Neural cell (in vitro differentiated cells): ENCODE measurements around the gene CFAP68. TPM values are rescaled to one million over a fixed set of nuclear protein-coding genes. Genes with fewer than 3 reads are reported as not detected.
A peak's percentile ranks its signal among the peaks of the same experiment; 100 is the strongest.

Experiments
- H2AFZ ChIP-seq: fragments of 200-600, 300-800 bp; sonication (generic), shearing (Covaris generic); 2 replicates; pipeline ENCODE4 v1.6.0; 2014; ENCODE audit warnings: low read depth, mild to moderate bottlenecking, antibody characterized with exemption, low read length, moderate library complexity
- H3F3A ChIP-seq: fragments of 200-600 bp; shearing (Covaris generic); 2 replicates; pipeline ENCODE4 v1.6.1; 2016; ENCODE audit warnings: mild to moderate bottlenecking, moderate library complexity, mixed read lengths, antibody characterized with exemption, low read length; ENCODE audit not compliant: insufficient read depth, poor library complexity, severe bottlenecking
- H3K27ac ChIP-seq: fragments of 200-600, 300-800 bp; sonication (generic), shearing (Covaris generic); 2 replicates; pipeline ENCODE4 v1.5.1; 2014; ENCODE audit warnings: mild to moderate bottlenecking, low read length, moderate library complexity
- H3K27me3 ChIP-seq: fragments of 300-800, 200-600 bp; sonication (generic), shearing (Covaris generic); 2 replicates; pipeline ENCODE4 v1.6.0; 2014; ENCODE audit warnings: mild to moderate bottlenecking, low read depth, low read length, moderate library complexity; ENCODE audit not compliant: insufficient read depth
- H3K36me3 ChIP-seq: fragments of 300-800, 200-600 bp; sonication (generic), shearing (Covaris generic); 2 replicates; pipeline ENCODE4 v1.5.1; 2014; ENCODE audit warnings: mild to moderate bottlenecking, antibody characterized with exemption, low read length, moderate library complexity; ENCODE audit not compliant: insufficient read depth
- H3K4me2 ChIP-seq: fragments of 300-800, 200-600 bp; sonication (generic), shearing (Covaris generic); 2 replicates; pipeline ENCODE4 v1.6.0; 2014; ENCODE audit warnings: mild to moderate bottlenecking, low read length
- H3K4me3 ChIP-seq: fragments of 300-800, 200-600 bp; sonication (generic), shearing (Covaris generic); 2 replicates; pipeline ENCODE4 v1.5.1; 2014; ENCODE audit warnings: mild to moderate bottlenecking, low read length, moderate library complexity
- H3K79me2 ChIP-seq: fragments of 200-600 bp; shearing (Covaris generic); replicated peaks from 2 replicates; pipeline ENCODE4 v1.6.0; 2014; ENCODE audit warnings: mild to moderate bottlenecking, low read length, moderate library complexity; ENCODE audit not compliant: insufficient read depth
- H3K9ac ChIP-seq: fragments of 300-800, 200-600 bp; sonication (generic), shearing (Covaris generic); 2 replicates; pipeline ENCODE4 v1.6.1; 2016; ENCODE audit warnings: mild to moderate bottlenecking, low read length, mixed read lengths
- H3K9me2 ChIP-seq: fragments of 200-600 bp; shearing (Covaris generic); 2 replicates; pipeline ENCODE4 v1.6.1; 2016; ENCODE audit warnings: mild to moderate bottlenecking, low read length, mixed read lengths; ENCODE audit not compliant: insufficient read depth
- H3K9me3 ChIP-seq: fragments of 200-600, 300-800 bp; sonication (generic), shearing (Covaris generic); 2 replicates; pipeline ENCODE4 v1.6.1; 2016; ENCODE audit warnings: mild to moderate bottlenecking, mixed run types, low read length, moderate library complexity, mixed read lengths
- H4K20me1 ChIP-seq: fragments of 200-600 bp; shearing (Covaris generic); 2 replicates; pipeline ENCODE4 v1.6.1; 2016; ENCODE audit warnings: mild to moderate bottlenecking, mixed run types; ENCODE audit not compliant: insufficient read depth
- EP300 ChIP-seq: fragments of 450-650 bp; conservative IDR thresholded peaks from 2 replicates; pipeline ENCODE4 v1.6.1; 2014; ENCODE audit warnings: antibody characterized with exemption, mild to moderate bottlenecking, moderate library complexity; ENCODE audit not compliant: poor library complexity, severe bottlenecking
- EZH2 ChIP-seq: fragments of 200-600, 300-800 bp; shearing (Covaris generic), sonication (generic); IDR thresholded peaks from 2 replicates; pipeline ENCODE4 v1.6.1; 2014; ENCODE audit warnings: antibody characterized with exemption, low read length, borderline replicate concordance, mild to moderate bottlenecking; ENCODE audit not compliant: insufficient read depth, poor library complexity, severe bottlenecking
- MXI1 ChIP-seq: fragments of 450-650 bp; conservative IDR thresholded peaks from 2 replicates; pipeline ENCODE4 v1.6.1; 2014; ENCODE audit warnings: antibody characterized with exemption, mild to moderate bottlenecking; ENCODE audit not compliant: poor library complexity, severe bottlenecking
- POLR2AphosphoS5 ChIP-seq: IDR thresholded peaks from 2 replicates; pipeline ENCODE4 v1.6.1; 2012
- RAD21 ChIP-seq: fragments of 450-650 bp; conservative IDR thresholded peaks from 2 replicates; pipeline ENCODE4 v1.6.1; 2014; ENCODE audit warnings: antibody characterized with exemption, mild to moderate bottlenecking, moderate library complexity
- SMC3 ChIP-seq: fragments of 450-650 bp; conservative IDR thresholded peaks from 2 replicates; pipeline ENCODE4 v1.6.1; 2014; ENCODE audit warnings: antibody characterized with exemption, mild to moderate bottlenecking, moderate library complexity; ENCODE audit not compliant: poor library complexity
- TAF1 ChIP-seq: IDR thresholded peaks from 2 replicates; pipeline ENCODE4 v1.6.1; 2012; ENCODE audit warnings: low read depth
- polyA plus RNA-seq: library from polyadenylated mRNA; depleted of rRNA; stranded (reverse); fragments of >200 nt; gene quantifications from 2 replicates; pipeline ENCODE4 v1.2.3, GENCODE V29; 2014
- TF ChIP-seq, protein P1 (sequence below): IDR thresholded peaks from 2 replicates; pipeline ENCODE4 v1.6.1; 2012; ENCODE audit warnings: borderline replicate concordance
- TF ChIP-seq, protein P2 (sequence below): fragments of 450-650 bp; IDR thresholded peaks from 2 replicates; pipeline ENCODE4 v1.5.1; 2014; ENCODE audit warnings: antibody characterized with exemption, mild to moderate bottlenecking, moderate library complexity; ENCODE audit not compliant: poor library complexity, severe bottlenecking

Gene CFAP68
- polyA plus RNA-seq, 1 donor from 2014 or later = 28.1 TPM

DNA sequence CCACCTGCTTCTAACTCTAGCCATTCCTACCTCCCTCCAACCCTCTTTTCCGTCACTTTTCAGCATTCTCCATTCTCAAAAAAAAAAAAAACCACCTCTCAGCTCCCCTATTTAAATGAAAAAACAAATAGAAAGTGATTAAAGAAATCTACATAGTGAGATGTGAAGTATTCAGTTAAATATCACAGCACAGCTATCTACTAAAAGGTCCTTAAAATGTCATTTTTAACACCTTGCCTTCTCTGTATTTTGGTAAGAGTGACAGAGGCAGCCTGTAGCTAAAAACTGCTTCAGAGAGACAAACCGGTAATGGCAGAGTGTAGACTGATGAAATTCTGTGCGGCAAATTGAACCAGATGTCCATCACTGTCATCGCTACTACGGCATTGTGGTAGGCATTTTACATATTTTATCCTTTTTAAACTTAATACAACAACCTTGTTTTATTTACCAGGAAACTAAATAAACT lies 7.6 kb upstream of the CFAP68 start:
- Histone ChIP-seq H3K4me3 (peak overlapping the region; percentile 77), H3F3A (peaks cover 3% of the 10 kb centered on the region), H3K9me2 (no peaks in the 10 kb centered on the region), H3K27ac (peak overlapping the region; percentile 80), H3K9me3 (no peaks in the 10 kb centered on the region), H3K79me2 (peaks cover 16% of the 10 kb centered on the region), H3K36me3 (no peaks in the 10 kb centered on the region), H4K20me1 (no peaks in the 10 kb centered on the region), H3K4me2 (peak overlapping the region; percentile 53), H3K9ac (peak overlapping the region; percentile 81), H2AFZ (peak overlapping the region; percentile 71), H3K27me3 (no peaks in the 10 kb centered on the region)
- TF ChIP-seq RAD21 (no peak), EZH2 (no peak), SMC3 (no peak)

DNA sequence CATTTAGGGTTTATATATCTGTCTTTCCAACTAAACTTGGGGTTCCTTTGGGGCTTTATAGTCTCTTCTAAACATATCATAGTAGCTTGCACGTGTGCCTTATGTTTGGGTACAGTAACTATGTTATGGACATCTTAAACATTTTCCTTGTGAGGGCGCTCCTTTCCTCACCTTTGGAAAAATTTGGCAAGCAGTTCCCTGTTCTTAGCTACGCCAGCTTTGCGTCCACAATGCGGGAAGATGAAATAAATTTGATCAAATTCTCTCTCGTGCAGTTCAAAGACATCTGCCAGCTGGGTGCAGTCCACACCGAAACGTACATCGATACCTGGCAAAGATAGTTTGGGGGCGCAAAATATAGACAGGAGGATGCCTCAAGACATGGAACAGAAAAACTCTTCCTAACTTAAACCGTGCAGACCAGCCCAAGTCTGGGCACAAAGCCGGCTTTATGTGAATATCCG lies 924 bp upstream of the CFAP68 start:
- Histone ChIP-seq H3K4me2 (peak overlapping the region; percentile 93), H3K36me3 (no peaks in the 10 kb centered on the region), H2AFZ (peak overlapping the region; percentile 78), H4K20me1 (no peaks in the 10 kb centered on the region), H3K4me3 (peak overlapping the region; percentile 88), H3K9me2 (no peaks in the 10 kb centered on the region), H3K27ac (peak overlapping the region; percentile 97), H3K9ac (peak overlapping the region; percentile 91), H3K9me3 (no peaks in the 10 kb centered on the region), H3K79me2 (no peaks in the 10 kb centered on the region), H3K27me3 (no peaks in the 10 kb centered on the region), H3F3A (peaks cover 6% of the 10 kb centered on the region)
- TF ChIP-seq, protein P1, sequence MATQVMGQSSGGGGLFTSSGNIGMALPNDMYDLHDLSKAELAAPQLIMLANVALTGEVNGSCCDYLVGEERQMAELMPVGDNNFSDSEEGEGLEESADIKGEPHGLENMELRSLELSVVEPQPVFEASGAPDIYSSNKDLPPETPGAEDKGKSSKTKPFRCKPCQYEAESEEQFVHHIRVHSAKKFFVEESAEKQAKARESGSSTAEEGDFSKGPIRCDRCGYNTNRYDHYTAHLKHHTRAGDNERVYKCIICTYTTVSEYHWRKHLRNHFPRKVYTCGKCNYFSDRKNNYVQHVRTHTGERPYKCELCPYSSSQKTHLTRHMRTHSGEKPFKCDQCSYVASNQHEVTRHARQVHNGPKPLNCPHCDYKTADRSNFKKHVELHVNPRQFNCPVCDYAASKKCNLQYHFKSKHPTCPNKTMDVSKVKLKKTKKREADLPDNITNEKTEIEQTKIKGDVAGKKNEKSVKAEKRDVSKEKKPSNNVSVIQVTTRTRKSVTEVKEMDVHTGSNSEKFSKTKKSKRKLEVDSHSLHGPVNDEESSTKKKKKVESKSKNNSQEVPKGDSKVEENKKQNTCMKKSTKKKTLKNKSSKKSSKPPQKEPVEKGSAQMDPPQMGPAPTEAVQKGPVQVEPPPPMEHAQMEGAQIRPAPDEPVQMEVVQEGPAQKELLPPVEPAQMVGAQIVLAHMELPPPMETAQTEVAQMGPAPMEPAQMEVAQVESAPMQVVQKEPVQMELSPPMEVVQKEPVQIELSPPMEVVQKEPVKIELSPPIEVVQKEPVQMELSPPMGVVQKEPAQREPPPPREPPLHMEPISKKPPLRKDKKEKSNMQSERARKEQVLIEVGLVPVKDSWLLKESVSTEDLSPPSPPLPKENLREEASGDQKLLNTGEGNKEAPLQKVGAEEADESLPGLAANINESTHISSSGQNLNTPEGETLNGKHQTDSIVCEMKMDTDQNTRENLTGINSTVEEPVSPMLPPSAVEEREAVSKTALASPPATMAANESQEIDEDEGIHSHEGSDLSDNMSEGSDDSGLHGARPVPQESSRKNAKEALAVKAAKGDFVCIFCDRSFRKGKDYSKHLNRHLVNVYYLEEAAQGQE = no peak
- TF ChIP-seq EP300 (no peak), RAD21 (no peak), EZH2 (no peak), POLR2AphosphoS5 (no peak), MXI1 (no peak)
- TF ChIP-seq, protein P2, sequence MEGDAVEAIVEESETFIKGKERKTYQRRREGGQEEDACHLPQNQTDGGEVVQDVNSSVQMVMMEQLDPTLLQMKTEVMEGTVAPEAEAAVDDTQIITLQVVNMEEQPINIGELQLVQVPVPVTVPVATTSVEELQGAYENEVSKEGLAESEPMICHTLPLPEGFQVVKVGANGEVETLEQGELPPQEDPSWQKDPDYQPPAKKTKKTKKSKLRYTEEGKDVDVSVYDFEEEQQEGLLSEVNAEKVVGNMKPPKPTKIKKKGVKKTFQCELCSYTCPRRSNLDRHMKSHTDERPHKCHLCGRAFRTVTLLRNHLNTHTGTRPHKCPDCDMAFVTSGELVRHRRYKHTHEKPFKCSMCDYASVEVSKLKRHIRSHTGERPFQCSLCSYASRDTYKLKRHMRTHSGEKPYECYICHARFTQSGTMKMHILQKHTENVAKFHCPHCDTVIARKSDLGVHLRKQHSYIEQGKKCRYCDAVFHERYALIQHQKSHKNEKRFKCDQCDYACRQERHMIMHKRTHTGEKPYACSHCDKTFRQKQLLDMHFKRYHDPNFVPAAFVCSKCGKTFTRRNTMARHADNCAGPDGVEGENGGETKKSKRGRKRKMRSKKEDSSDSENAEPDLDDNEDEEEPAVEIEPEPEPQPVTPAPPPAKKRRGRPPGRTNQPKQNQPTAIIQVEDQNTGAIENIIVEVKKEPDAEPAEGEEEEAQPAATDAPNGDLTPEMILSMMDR = no peak

DNA sequence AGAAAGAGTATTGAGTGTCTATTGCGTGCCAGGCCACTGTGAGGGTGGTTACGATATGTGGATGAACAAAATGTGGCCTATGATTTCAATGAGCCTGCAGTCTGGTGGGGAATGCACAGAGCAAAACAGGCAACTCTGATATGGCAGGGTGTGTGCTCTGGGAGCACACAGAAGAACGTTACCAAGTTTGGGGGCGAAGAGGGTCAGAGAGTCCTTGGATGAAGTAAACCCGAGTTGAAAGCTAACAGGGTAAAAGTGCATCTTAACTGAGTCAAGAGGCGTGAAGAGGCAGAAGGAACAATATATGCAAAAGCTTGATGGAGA lies 258 bp downstream of the CFAP68 start:
- Histone ChIP-seq H3K9me2 (no peaks in the 10 kb centered on the region), H4K20me1 (no peaks in the 10 kb centered on the region), H3K27ac (peak overlapping the region; percentile 97), H3K9me3 (no peaks in the 10 kb centered on the region), H2AFZ (peak overlapping the region; percentile 78), H3K36me3 (no peaks in the 10 kb centered on the region), H3K4me2 (peak overlapping the region; percentile 93), H3K4me3 (peak overlapping the region; percentile 88), H3F3A (peaks cover 6% of the 10 kb centered on the region), H3K9ac (peak overlapping the region; percentile 91), H3K79me2 (no peaks in the 10 kb centered on the region), H3K27me3 (no peaks in the 10 kb centered on the region)
- TF ChIP-seq, protein P1 = peak; percentile 1
- no peak for TF ChIP-seq MXI1
- peak; percentile 8 for TF ChIP-seq TAF1
